GM12892 (cell line): ENCODE measurements around the gene VPS8.
"Not testable (repeated sequence)": the region's sequence is repeated elsewhere in the genome, so short reads cannot be mapped to it uniquely, and the experiment has no call there.

Experiments used
- DNase-seq: peaks from one replicate; pipeline ENCODE4 v3.0.0; 2011; ENCODE audit not compliant: insufficient read length
- FAIRE-seq: peaks from 2 replicates; lab custom pipeline; 2011; peaks lifted over from hg19 to GRCh38; lab: Jason Lieb, UNC
- POLR2A ChIP-seq: IDR thresholded peaks from 2 replicates; pipeline ENCODE4 v1.6.1; 2011; ENCODE audit warnings: low read depth, low read length, control low read depth
- POLR2AphosphoS5 ChIP-seq: IDR thresholded peaks from 2 replicates; pipeline ENCODE4 v1.6.1; 2011; ENCODE audit warnings: low read depth, low read length, control low read depth
- TAF1 ChIP-seq: IDR thresholded peaks from 2 replicates; pipeline ENCODE4 v1.6.1; 2011; ENCODE audit warnings: low read depth, mild to moderate bottlenecking, control low read depth, low read length, borderline replicate concordance

Gene VPS8

DNA sequence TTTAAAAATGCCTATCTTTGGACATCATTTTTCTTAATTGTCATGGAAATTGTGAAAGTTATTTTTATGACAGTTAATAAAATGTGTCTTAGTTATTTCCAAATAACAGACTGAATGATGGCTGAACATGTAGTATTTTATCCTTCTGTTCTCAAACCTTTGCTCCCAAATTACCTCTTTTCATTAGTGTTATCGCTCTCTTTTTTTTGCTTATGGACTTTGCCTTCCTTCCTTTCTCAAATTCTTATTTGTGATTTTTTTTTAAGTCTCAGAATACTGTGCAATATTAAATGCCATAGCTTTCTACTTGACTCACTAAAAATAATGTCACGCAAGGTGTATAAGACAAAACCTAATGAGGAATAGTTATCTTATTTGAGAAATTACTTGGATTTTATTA lies 107.7 kb downstream of the VPS8 start:
- TF ChIP-seq POLR2AphosphoS5 (no peak), POLR2A (no peak), TAF1 (no peak)
- FAIRE-seq (no peak), DNase-seq (no peak)

DNA sequence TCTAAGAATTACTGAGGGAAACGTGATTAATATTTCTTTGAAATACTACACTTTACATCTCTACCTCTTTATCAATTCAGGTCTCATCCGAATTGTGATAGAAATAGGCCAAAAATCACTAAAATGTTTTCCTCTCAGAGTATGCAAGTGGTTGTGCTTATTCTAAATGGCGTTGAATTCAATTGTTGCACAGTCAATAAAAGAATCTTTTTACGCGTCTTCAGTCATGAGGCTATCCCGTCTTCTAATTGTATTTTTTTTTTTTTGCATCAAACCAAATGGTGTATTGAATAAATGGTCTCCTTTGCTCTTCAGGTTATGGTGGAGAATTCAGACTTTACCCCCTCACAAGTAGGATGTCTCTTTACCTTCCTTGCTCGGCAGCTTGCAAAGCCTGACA lies 112.6 kb downstream of the VPS8 start:
- TF ChIP-seq POLR2AphosphoS5: no peak
- no peak for TF ChIP-seq POLR2A
- no peak for TF ChIP-seq TAF1
- no peak for FAIRE-seq
- no peak for DNase-seq

DNA sequence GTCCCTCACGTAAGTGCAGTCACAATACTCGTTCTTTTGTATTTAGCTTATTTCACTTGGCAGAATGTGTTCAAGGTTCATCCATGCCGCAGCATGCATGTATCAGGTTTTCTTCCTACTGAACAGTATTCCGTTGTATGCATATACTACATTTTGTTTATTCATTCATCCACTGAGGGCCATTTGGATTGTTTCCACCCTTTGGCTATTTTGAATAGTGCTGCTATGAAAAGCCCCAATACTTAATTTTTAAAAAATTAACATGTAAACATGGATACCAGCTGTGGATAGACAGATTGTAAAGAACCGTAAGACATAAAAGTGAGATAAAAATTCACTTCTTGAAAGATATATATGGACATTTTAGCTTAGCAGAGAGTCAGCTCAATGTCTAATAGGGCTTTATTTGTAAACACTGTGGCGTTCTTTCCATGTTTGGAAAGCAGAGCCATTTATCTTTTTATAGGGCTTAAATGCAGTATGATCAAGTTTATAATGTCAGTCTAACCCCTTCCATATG lies 115.9 kb downstream of the VPS8 start:
- FAIRE-seq (no peak), DNase-seq (no peak)
- no peak for TF ChIP-seq POLR2A
- TF ChIP-seq POLR2AphosphoS5: no peak
- TF ChIP-seq TAF1: no peak

DNA sequence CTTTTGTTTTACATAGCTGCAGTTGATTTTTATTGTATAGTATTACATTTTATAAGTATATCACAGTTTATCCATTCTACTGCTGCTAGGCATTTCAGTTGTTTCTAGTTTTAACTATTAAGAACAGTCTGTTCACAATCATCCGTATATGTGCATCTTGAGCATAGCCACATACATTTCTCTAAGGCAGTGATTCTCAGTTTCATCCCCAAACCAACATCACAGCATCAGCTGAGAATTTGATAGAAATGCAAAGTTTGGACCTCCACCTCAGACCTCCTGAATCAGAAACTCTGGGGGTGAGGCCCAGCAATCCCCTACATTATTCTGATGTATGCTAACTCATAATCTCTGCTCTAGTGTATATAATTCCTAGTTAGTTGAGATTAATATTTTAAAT lies 120.8 kb downstream of the VPS8 start:
- DNase-seq: no peak
- FAIRE-seq: no peak
- TF ChIP-seq POLR2A (no peak), TAF1 (no peak), POLR2AphosphoS5 (no peak)

DNA sequence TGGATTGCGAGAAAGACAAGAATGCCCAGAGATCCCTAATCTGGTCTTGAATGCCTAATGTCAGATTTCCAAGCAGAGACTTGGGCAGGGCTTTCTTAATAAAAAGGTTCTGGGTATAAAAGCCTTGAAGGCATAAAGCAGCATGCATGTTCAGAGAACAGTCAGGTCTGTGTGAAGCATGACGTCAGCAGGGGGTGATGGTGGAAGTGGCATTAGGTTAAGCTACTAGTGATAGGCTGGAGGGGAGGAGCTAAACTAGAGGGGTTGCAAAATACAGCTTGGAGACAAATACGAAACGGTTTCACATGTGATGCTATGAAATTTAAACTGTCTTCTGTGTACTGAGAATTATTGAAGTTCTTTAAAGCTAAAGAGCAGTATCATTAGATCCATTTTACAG lies 125.6 kb downstream of the VPS8 start:
- TF ChIP-seq POLR2AphosphoS5 (no peak), POLR2A (no peak), TAF1 (no peak)
- no peak for DNase-seq
- FAIRE-seq: no peak

GRCh38 chr3:184941408-184941807 lies 129.4 kb downstream of the VPS8 start:
- FAIRE-seq (no peak), DNase-seq (no peak)
- TF ChIP-seq TAF1 (no peak), POLR2A (no peak), POLR2AphosphoS5 (no peak)

- no peak for DNase-seq
- no peak for FAIRE-seq
- TF ChIP-seq TAF1 (no peak), POLR2A (no peak), POLR2AphosphoS5 (no peak)
Observed at GRCh38 chr3:184942735-184943134, 130.8 kb downstream of the VPS8 start.

DNA sequence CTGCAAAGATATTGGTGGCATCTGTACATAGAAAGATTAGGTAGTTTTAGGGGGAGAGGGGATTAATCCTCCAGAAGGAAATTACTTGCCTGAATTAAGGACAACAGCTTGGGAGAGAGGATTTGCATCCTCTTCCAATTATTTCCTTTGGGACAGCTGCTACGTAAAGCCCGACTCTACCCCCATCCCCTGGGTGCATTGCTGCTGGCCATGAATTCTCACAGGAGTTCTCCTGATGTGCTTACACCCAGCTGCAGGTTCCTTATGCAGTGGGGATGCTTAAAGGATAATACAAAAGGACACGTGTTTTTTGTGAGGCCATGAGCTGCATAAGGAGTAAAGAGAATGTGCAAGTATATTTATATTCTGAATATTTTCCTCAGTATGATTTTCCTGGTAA lies 132.3 kb downstream of the VPS8 start:
- no peak for DNase-seq
- no peak for FAIRE-seq
- TF ChIP-seq POLR2A: no peak
- TF ChIP-seq TAF1: no peak
- TF ChIP-seq POLR2AphosphoS5: no peak

- FAIRE-seq: no peak
- no peak for DNase-seq
- TF ChIP-seq POLR2A (no peak), TAF1 (no peak), POLR2AphosphoS5 (no peak)
Observed at GRCh38 chr3:184945886-184946625, 134.1 kb downstream of the VPS8 start.

GRCh38 chr3:184946917-184947316 lies 135.0 kb downstream of the VPS8 start:
- FAIRE-seq (no peak), DNase-seq (no peak)
- TF ChIP-seq POLR2AphosphoS5: no peak
- TF ChIP-seq TAF1: no peak
- no peak for TF ChIP-seq POLR2A

DNA sequence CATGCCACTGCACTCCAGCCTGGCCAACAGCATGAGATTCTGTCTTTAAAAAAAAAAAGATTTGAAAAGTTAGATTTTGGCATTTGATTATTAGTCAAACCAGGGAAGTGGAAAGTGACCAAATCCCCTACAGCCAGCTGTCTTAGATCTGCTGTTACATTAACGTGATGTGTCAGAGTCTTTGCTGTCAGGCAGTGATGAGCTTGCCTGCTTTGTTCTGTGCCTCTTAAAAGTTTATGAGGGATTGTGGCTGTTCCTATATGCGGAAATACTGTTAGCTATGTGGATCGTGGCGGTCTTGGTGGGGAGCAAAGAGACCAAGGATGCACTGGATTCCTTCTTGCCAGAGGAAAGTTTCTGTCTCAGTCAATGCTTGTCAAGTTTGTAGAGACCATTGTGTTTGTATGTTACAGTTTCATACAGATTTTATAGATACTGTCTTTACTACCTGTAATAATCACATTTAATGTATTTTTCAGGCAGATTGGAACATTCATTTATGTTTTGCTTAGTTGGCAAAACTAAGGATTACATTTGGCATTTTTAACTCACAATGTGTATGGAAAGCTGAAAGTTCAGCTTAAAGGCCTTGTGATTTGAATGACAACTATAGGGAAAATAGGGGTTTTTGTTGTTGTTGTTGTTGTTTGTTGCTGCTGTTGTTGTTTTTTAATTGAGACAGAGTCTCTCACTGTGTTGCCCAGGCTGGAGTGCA lies 137.4 kb downstream of the VPS8 start:
- no peak for TF ChIP-seq POLR2A
- TF ChIP-seq TAF1: no peak
- TF ChIP-seq POLR2AphosphoS5: no peak
- no peak for FAIRE-seq
- DNase-seq: no peak

DNA sequence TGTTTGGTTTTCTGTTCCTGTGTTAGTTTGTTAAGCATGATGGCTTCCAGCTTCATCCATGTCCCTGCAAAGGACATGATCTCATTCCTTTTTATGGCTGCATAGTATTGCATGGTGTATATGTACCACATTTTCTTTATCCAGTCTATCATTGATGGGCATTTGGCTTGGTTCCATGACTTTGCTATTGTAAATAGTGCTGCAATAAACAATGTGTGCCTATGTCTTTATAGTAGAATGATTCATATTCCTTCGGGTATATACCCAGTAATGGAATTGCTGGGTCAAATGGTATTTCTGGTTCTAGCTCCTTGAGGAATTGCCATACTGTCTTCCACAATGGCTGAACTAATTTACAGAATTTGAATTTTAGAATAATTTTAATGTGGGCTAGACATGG lies 138.8 kb downstream of the VPS8 start:
- FAIRE-seq, DNase-seq: not testable (repeated sequence)
